ENCODE measurements around the gene SEH1L. TPM values are rescaled to one million over a fixed set of nuclear protein-coding genes. Genes with fewer than 3 reads are reported as not detected.
"Not testable (repeated sequence)": the region's sequence is repeated elsewhere in the genome, so short reads cannot be mapped to it uniquely, and the experiment has no call there.

SEH1L gene
- 32.2 TPM for polyA plus RNA-seq
- long read RNA-seq, donor 1, transcript SEH1L-201 (9 exons, 3,494 nt): major isoform, 7 of 7 reads
- long read RNA-seq, donor 1, partial matches to known transcripts: 0 of 7 reads
- long read RNA-seq, donor 1, other reads (novel, unspliced or antisense): 0 of 7 reads
- long read RNA-seq, donor 2, transcript SEH1L-201 (9 exons, 3,494 nt): major isoform, 9 of 9 reads
- long read RNA-seq, donor 2, partial matches to known transcripts: 0 of 9 reads
- long read RNA-seq, donor 2, other reads (novel, unspliced or antisense): 0 of 9 reads
- long read RNA-seq, donor 3: 0 reads
- long read RNA-seq, donor 4: 0 reads
- long read RNA-seq, donor 5, partial matches to known transcripts: 0 of 2 reads
- long read RNA-seq, donor 5, other reads (novel, unspliced or antisense): 0 of 2 reads
- long read RNA-seq, donor 6, transcript SEH1L-201 (9 exons, 3,494 nt): major isoform, 5 of 33 reads
- long read RNA-seq, donor 6, partial matches to known transcripts: 28 of 33 reads
- long read RNA-seq, donor 6, other reads (novel, unspliced or antisense): 0 of 33 reads
- long read RNA-seq, donor 7, partial matches to known transcripts: 0 of 3 reads
- long read RNA-seq, donor 7, other reads (novel, unspliced or antisense): 0 of 3 reads
- long read RNA-seq, donor 8, transcript SEH1L-201 (9 exons, 3,494 nt): major isoform, 9 of 9 reads
- long read RNA-seq, donor 8, partial matches to known transcripts: 0 of 9 reads
- long read RNA-seq, donor 8, other reads (novel, unspliced or antisense): 0 of 9 reads
- long read RNA-seq, donor 9, transcript SEH1L-201 (9 exons, 3,494 nt): major isoform, 6 of 20 reads
- long read RNA-seq, donor 9, partial matches to known transcripts: 14 of 20 reads
- long read RNA-seq, donor 9, other reads (novel, unspliced or antisense): 0 of 20 reads
- long read RNA-seq, donor 10, transcript SEH1L-201 (9 exons, 3,494 nt): major isoform, 11 of 27 reads
- long read RNA-seq, donor 10, partial matches to known transcripts: 16 of 27 reads
- long read RNA-seq, donor 10, other reads (novel, unspliced or antisense): 0 of 27 reads
- long read RNA-seq, donor 11, transcript SEH1L-201 (9 exons, 3,494 nt): major isoform, 6 of 22 reads
- long read RNA-seq, donor 11, partial matches to known transcripts: 16 of 22 reads
- long read RNA-seq, donor 11, other reads (novel, unspliced or antisense): 0 of 22 reads

- peak; percentile 97 to 98 for DNase-seq
- Histone ChIP-seq H3K9me3 (ENCODE audit: control insufficient read depth, low read depth, low read length) (peaks cover 12% of the 10 kb centered on the region), H3K4me3 (ENCODE audit: low read length) (peak within 1 kb of the TSS; percentile 74), H3K4me1 (ENCODE audit: control insufficient read depth, insufficient read depth, low read length) (peaks cover 7% of the 10 kb centered on the region), H3K27me3 (ENCODE audit: control insufficient read depth, insufficient read depth, low read length) (no peaks in the 10 kb centered on the region), H3K36me3 (ENCODE audit: control insufficient read depth, insufficient read depth, low read length) (no peaks in the 10 kb centered on the region), H3K27ac (ENCODE audit: low read length) (peak within 1 kb of the TSS; percentile 99)
- WGBS (ENCODE audit: insufficient coverage, low lambda C conversion rate): 0% methylated on average over 3 of the region's 58 CpGs
Observed at GRCh38 chr18:12947285-12948049, at the start of gene SEH1L. Gene SEH1L (plus strand): TSS chr18:12948011. CDS start chr18:12948122, 111 bp downstream.

GRCh38 chr18:12901208-12901607, 46.6 kb upstream of the SEH1L start:
- WGBS (ENCODE audit: insufficient coverage, low lambda C conversion rate): no CpG with 5 or more reads among the region's 12 CpGs

GRCh38 chr18:12904012-12904516, 43.7 kb upstream of the SEH1L start:
- Histone ChIP-seq H3K9me3 (ENCODE audit: control insufficient read depth, low read depth, low read length) (no peaks in the 10 kb centered on the region), H3K36me3 (ENCODE audit: control insufficient read depth, insufficient read depth, low read length) (no peaks in the 10 kb centered on the region), H3K27ac (ENCODE audit: low read length) (no peak overlapping the region), H3K4me1 (ENCODE audit: control insufficient read depth, insufficient read depth, low read length) (no peaks in the 10 kb centered on the region), H3K27me3 (ENCODE audit: control insufficient read depth, insufficient read depth, low read length) (peaks cover 15% of the 10 kb centered on the region), H3K4me3 (ENCODE audit: low read length) (no peak overlapping the region)
- peak in 1 of 2 donors; percentile 53 for DNase-seq
- 80% methylated on average over 2 of the region's 8 CpGs for WGBS (ENCODE audit: insufficient coverage, low lambda C conversion rate)

More at GRCh38 chr18:12901208-12901607, 46.6 kb upstream of the SEH1L start:
- not testable (repeated sequence) for H3K4me3 ChIP-seq (ENCODE audit: low read length); DNase-seq; H3K36me3 ChIP-seq (ENCODE audit: control insufficient read depth, insufficient read depth, low read length); H3K27ac ChIP-seq (ENCODE audit: low read length); H3K9me3 ChIP-seq (ENCODE audit: control insufficient read depth, low read depth, low read length); H3K4me1 ChIP-seq (ENCODE audit: control insufficient read depth, insufficient read depth, low read length)
- peaks cover 22% of the 10 kb centered on the region for H3K27me3 ChIP-seq (ENCODE audit: control insufficient read depth, insufficient read depth, low read length)

- Histone ChIP-seq H3K4me1 (ENCODE audit: control insufficient read depth, insufficient read depth, low read length) (peaks cover under 1% of the 10 kb centered on the region), H3K27ac (ENCODE audit: low read length) (no peak overlapping the region), H3K4me3 (ENCODE audit: low read length) (no peak overlapping the region), H3K27me3 (ENCODE audit: control insufficient read depth, insufficient read depth, low read length) (peaks cover 17% of the 10 kb centered on the region), H3K9me3 (ENCODE audit: control insufficient read depth, low read depth, low read length) (peaks cover under 1% of the 10 kb centered on the region), H3K36me3 (ENCODE audit: control insufficient read depth, insufficient read depth, low read length) (no peaks in the 10 kb centered on the region)
- no peak for DNase-seq
- WGBS (ENCODE audit: insufficient coverage, low lambda C conversion rate): 100% methylated on average over 1 of the region's 4 CpGs
Observed at GRCh38 chr18:12906119-12906518, 41.7 kb upstream of the SEH1L start.

- no CpG with 5 or more reads among the region's 10 CpGs for WGBS (ENCODE audit: insufficient coverage, low lambda C conversion rate)
- Histone ChIP-seq H3K27me3 (ENCODE audit: control insufficient read depth, insufficient read depth, low read length) (peaks cover 24% of the 10 kb centered on the region), H3K4me1 (ENCODE audit: control insufficient read depth, insufficient read depth, low read length) (peaks cover 4% of the 10 kb centered on the region), H3K36me3 (ENCODE audit: control insufficient read depth, insufficient read depth, low read length) (no peaks in the 10 kb centered on the region), H3K9me3 (ENCODE audit: control insufficient read depth, low read depth, low read length) (peaks cover 7% of the 10 kb centered on the region), H3K4me3 (ENCODE audit: low read length) (no peak overlapping the region), H3K27ac (ENCODE audit: low read length) (no peak overlapping the region)
- DNase-seq: no peak
Observed at GRCh38 chr18:12906773-12907172, 41.0 kb upstream of the SEH1L start.

GRCh38 chr18:12907258-12907925, 40.4 kb upstream of the SEH1L start:
- Histone ChIP-seq H3K27ac (ENCODE audit: low read length) (no peak overlapping the region), H3K9me3 (ENCODE audit: control insufficient read depth, low read depth, low read length) (peaks cover 13% of the 10 kb centered on the region), H3K27me3 (ENCODE audit: control insufficient read depth, insufficient read depth, low read length) (peaks cover 30% of the 10 kb centered on the region), H3K4me3 (ENCODE audit: low read length) (no peak overlapping the region), H3K4me1 (ENCODE audit: control insufficient read depth, insufficient read depth, low read length) (peaks cover 4% of the 10 kb centered on the region), H3K36me3 (ENCODE audit: control insufficient read depth, insufficient read depth, low read length) (no peaks in the 10 kb centered on the region)
- no peak for DNase-seq
- WGBS (ENCODE audit: insufficient coverage, low lambda C conversion rate): no CpG with 5 or more reads among the region's 8 CpGs

GRCh38 chr18:12908706-12909105, 39.1 kb upstream of the SEH1L start:
- Histone ChIP-seq H3K36me3 (ENCODE audit: control insufficient read depth, insufficient read depth, low read length) (no peaks in the 10 kb centered on the region), H3K9me3 (ENCODE audit: control insufficient read depth, low read depth, low read length) (peaks cover 16% of the 10 kb centered on the region), H3K27ac (ENCODE audit: low read length) (no peak overlapping the region), H3K4me3 (ENCODE audit: low read length) (no peak overlapping the region), H3K27me3 (ENCODE audit: control insufficient read depth, insufficient read depth, low read length) (peaks cover 34% of the 10 kb centered on the region), H3K4me1 (ENCODE audit: control insufficient read depth, insufficient read depth, low read length) (peaks cover 4% of the 10 kb centered on the region)
- no CpG with 5 or more reads among the region's 4 CpGs for WGBS (ENCODE audit: insufficient coverage, low lambda C conversion rate)
- no peak for DNase-seq

- no peak overlapping the region for H3K27ac ChIP-seq (ENCODE audit: low read length)
Observed at GRCh38 chr18:12911025-12911928, 36.5 kb upstream of the SEH1L start.

More at GRCh38 chr18:12911025-12911928, 36.5 kb upstream of the SEH1L start:
- Histone ChIP-seq H3K27me3 (ENCODE audit: control insufficient read depth, insufficient read depth, low read length) (peaks cover 34% of the 10 kb centered on the region), H3K9me3 (ENCODE audit: control insufficient read depth, low read depth, low read length) (peaks cover 16% of the 10 kb centered on the region), H3K4me1 (ENCODE audit: control insufficient read depth, insufficient read depth, low read length) (peaks cover 4% of the 10 kb centered on the region), H3K36me3 (ENCODE audit: control insufficient read depth, insufficient read depth, low read length) (no peaks in the 10 kb centered on the region), H3K4me3 (ENCODE audit: low read length) (peak overlapping the region; percentile 30)
- DNase-seq: peak; percentile 20 to 69
- no CpG with 5 or more reads among the region's 75 CpGs for WGBS (ENCODE audit: insufficient coverage, low lambda C conversion rate)
